ENCODE data around the gene SAMHD1.
"Not testable (repeated sequence)": the region's sequence is repeated elsewhere in the genome, so short reads cannot be mapped to it uniquely, and the experiment has no call there.

The SAMHD1 gene

DNA sequence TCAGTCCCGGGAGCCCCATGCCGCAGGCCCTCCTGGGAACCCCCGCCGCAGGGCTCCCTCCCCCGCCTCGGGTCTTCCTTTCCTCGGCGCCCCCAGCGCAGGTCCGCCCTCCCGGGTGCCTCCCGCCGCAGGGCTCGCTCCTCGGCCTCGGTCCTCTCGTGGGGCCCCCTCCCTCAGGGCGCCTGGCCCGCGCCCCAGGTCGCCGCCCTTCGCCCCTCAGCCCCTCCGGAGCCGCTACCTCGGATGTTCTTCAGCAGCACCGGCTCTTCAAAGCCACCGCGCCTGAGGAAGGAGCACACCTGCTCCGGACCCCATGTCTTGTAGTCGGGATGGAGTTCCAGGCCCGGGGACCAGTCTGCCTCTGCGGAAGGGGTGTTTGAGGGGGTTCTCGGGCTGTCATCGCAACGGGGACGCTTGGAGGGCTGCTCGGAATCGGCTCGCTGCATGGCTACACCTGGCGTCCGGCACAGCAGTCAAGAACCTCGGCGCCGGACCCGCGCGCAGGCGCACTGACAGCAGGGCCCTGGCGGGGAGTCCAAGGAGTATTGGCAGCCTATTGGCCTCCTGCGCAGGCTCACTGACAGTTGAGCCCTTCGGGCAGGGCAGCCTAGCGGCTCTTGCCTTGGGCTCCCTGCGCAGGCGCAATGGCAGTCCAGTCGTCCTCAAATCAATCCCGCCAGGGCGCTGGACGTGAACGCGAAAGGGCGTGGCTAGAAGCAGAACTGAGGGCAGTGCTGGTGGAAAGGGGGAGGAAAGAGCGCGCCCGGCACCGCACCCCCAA lies at the start of gene SAMHD1:
TSS of gene SAMHD1 (minus strand) at position 511 of the 781 bp plus-strand sequence. CDS start at position 446, 65 bp downstream.
- Histone ChIP-seq H3K9me3 (ENCODE audit: insufficient read depth, low read length, severe bottlenecking) (no peaks in the 10 kb centered on the region), H3K27me3 (ENCODE audit: insufficient read depth, low read length, poor library complexity) (peaks cover 30% of the 10 kb centered on the region), H3K27ac (ENCODE audit: low read length) (no peak within 1 kb of the TSS), H3K4me1 (ENCODE audit: insufficient read depth, low read length) (peaks cover 30% of the 10 kb centered on the region), H3K9ac (ENCODE audit: low read depth, low read length) (no peak within 1 kb of the TSS; the same call in 1 of the 2 replicates), H2AFZ (ENCODE audit: low read depth, low read length) (no peak within 1 kb of the TSS), H3K4me2 (ENCODE audit: insufficient read depth, low read length) (peak within 1 kb of the TSS; percentile 59), H4K20me1 (ENCODE audit: insufficient read depth, low read length) (peaks cover 24% of the 10 kb centered on the region), H3K4me3 (ENCODE audit: low read depth in 1 of 2, low read length in 2 of 2) (peak within 1 kb of the TSS in 1 of 2 experiments; percentile 40; a peak in 2 of 4 replicates), H3K36me3 (ENCODE audit: insufficient read depth, low read length) (no peaks in the 10 kb centered on the region), H3K79me2 (ENCODE audit: insufficient read depth, low read length) (no peaks in the 10 kb centered on the region)
- ATAC-seq (ENCODE audit: insufficient read depth, low read depth) (peak; percentile 54), DNase-seq (peak; percentile 30)
- TF ChIP-seq, protein P1, sequence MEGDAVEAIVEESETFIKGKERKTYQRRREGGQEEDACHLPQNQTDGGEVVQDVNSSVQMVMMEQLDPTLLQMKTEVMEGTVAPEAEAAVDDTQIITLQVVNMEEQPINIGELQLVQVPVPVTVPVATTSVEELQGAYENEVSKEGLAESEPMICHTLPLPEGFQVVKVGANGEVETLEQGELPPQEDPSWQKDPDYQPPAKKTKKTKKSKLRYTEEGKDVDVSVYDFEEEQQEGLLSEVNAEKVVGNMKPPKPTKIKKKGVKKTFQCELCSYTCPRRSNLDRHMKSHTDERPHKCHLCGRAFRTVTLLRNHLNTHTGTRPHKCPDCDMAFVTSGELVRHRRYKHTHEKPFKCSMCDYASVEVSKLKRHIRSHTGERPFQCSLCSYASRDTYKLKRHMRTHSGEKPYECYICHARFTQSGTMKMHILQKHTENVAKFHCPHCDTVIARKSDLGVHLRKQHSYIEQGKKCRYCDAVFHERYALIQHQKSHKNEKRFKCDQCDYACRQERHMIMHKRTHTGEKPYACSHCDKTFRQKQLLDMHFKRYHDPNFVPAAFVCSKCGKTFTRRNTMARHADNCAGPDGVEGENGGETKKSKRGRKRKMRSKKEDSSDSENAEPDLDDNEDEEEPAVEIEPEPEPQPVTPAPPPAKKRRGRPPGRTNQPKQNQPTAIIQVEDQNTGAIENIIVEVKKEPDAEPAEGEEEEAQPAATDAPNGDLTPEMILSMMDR (IDR thresholded peaks at IDR 0.05; ENCODE audit: borderline replicate concordance, extremely low read depth, low read length, poor library complexity, severe bottlenecking) = no peak
- TF ChIP-seq EZH2 (IDR thresholded peaks at IDR 0.05; ENCODE audit: borderline replicate concordance, low read depth, low read length, severe bottlenecking) = peak; percentile 93

DNA sequence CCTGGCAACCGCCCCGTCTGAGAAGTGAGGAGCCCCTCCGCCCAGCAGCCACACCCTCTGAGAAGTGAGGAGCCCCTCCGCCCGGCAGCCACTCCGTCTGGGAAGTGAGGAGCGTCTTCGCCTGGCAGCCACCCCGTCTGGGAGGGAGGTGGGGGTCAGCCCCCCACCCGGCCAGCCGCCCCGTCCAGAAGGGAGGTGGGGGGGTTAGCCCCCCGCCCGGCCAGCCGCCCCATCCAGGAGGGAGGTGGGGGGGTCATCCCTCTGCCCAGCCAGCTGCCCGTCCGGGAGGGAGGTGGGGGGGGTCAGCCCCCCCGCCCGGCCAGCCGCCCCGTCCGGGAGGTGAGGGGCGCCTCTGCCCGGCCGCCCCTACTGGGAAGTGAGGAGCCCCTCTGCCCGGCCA lies 48.7 kb upstream of the SAMHD1 start:
- H4K20me1 ChIP-seq (ENCODE audit: insufficient read depth, low read length); H3K27me3 ChIP-seq (ENCODE audit: insufficient read depth, low read length, poor library complexity): not testable (repeated sequence)

DNA sequence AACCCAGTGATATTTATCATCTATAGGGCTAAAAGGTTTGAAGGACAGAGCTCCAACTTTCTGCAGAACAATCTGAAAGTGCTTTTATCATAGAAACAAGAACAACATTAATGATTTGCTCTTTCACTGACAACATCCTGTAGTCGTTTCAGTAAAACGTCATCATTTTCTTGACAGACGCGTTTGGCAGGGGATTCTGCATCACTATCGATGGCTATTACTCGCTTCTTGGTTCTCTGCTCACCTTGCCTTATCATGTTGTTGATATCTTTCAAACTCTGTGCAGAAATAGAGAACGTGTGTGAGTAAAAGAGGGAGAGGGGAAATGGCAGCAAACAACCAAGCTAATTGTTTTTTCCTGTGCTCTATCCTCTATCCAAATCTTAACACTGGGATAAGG lies 47.1 kb upstream of the SAMHD1 start:
- no peak for ATAC-seq (ENCODE audit: insufficient read depth, low read depth)
- H3K36me3 ChIP-seq (ENCODE audit: insufficient read depth, low read length) = peaks cover 69% of the 10 kb centered on the region

More for the DNA sequence above, 48.7 kb upstream of the SAMHD1 start:
- H2AFZ ChIP-seq (ENCODE audit: low read depth, low read length); H3K4me3 ChIP-seq (ENCODE audit: low read depth in 1 of 2, low read length in 2 of 2); H3K9me3 ChIP-seq (ENCODE audit: insufficient read depth, low read length, severe bottlenecking); H3K9ac ChIP-seq (ENCODE audit: low read depth, low read length); H3K4me1 ChIP-seq (ENCODE audit: insufficient read depth, low read length); H3K79me2 ChIP-seq (ENCODE audit: insufficient read depth, low read length); H3K27ac ChIP-seq (ENCODE audit: low read length); ATAC-seq (ENCODE audit: insufficient read depth, low read depth); DNase-seq; H3K4me2 ChIP-seq (ENCODE audit: insufficient read depth, low read length): not testable (repeated sequence)
- H3K36me3 ChIP-seq (ENCODE audit: insufficient read depth, low read length) = peaks cover 73% of the 10 kb centered on the region

DNA sequence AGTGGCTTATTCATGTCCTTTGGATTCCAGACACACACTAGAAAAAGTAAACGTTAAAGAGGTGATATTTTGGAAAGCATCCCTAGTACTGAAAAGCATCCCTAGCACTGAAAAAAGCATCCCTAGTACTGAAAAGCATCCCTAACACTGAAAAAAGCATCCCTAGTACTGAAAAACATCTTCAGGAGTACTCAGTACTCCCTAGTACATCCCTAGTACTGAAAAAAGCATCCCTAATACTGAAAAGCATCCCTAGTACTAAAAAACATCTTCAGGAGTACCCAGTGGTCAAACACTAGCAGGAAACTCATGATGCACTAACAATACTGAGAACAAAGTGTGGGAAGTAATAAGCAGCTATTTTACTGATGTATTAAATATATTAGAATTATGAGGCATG lies 45.6 kb upstream of the SAMHD1 start:
- Histone ChIP-seq H3K4me1 (ENCODE audit: insufficient read depth, low read length) (no peaks in the 10 kb centered on the region), H3K27me3 (ENCODE audit: insufficient read depth, low read length, poor library complexity) (no peaks in the 10 kb centered on the region), H3K79me2 (ENCODE audit: insufficient read depth, low read length) (no peaks in the 10 kb centered on the region), H3K9me3 (ENCODE audit: insufficient read depth, low read length, severe bottlenecking) (peaks cover 12% of the 10 kb centered on the region), H3K27ac (ENCODE audit: low read length) (no peak overlapping the region), H3K4me3 (ENCODE audit: low read depth in 1 of 2, low read length in 2 of 2) (no peak overlapping the region), H4K20me1 (ENCODE audit: insufficient read depth, low read length) (no peaks in the 10 kb centered on the region), H3K9ac (ENCODE audit: low read depth, low read length) (no peak overlapping the region), H3K4me2 (ENCODE audit: insufficient read depth, low read length) (no peak overlapping the region), H2AFZ (ENCODE audit: low read depth, low read length) (no peak overlapping the region), H3K36me3 (ENCODE audit: insufficient read depth, low read length) (peaks cover 54% of the 10 kb centered on the region)
- ATAC-seq (ENCODE audit: insufficient read depth, low read depth) (no peak), DNase-seq (no peak)
- TF ChIP-seq, protein P1 (IDR thresholded peaks at IDR 0.05; ENCODE audit: borderline replicate concordance, extremely low read depth, low read length, poor library complexity, severe bottlenecking) = no peak
- no peak for TF ChIP-seq EZH2 (IDR thresholded peaks at IDR 0.05; ENCODE audit: borderline replicate concordance, low read depth, low read length, severe bottlenecking)

More for the DNA sequence above, 47.1 kb upstream of the SAMHD1 start:
- no peak for DNase-seq
- H3K4me2 ChIP-seq (ENCODE audit: insufficient read depth, low read length) = no peak overlapping the region
- H3K4me1 ChIP-seq (ENCODE audit: insufficient read depth, low read length) = no peaks in the 10 kb centered on the region
- H3K4me3 ChIP-seq (ENCODE audit: low read depth in 1 of 2, low read length in 2 of 2) = no peak overlapping the region
- TF ChIP-seq EZH2 (IDR thresholded peaks at IDR 0.05; ENCODE audit: borderline replicate concordance, low read depth, low read length, severe bottlenecking) = no peak
- TF ChIP-seq, protein P1 (IDR thresholded peaks at IDR 0.05; ENCODE audit: borderline replicate concordance, extremely low read depth, low read length, poor library complexity, severe bottlenecking) = no peak
- H3K27ac ChIP-seq (ENCODE audit: low read length) = no peak overlapping the region
- no peak overlapping the region for H3K9ac ChIP-seq (ENCODE audit: low read depth, low read length)
- no peaks in the 10 kb centered on the region for H4K20me1 ChIP-seq (ENCODE audit: insufficient read depth, low read length)
- no peaks in the 10 kb centered on the region for H3K79me2 ChIP-seq (ENCODE audit: insufficient read depth, low read length)
- H2AFZ ChIP-seq (ENCODE audit: low read depth, low read length) = no peak overlapping the region
- no peaks in the 10 kb centered on the region for H3K27me3 ChIP-seq (ENCODE audit: insufficient read depth, low read length, poor library complexity)
- H3K9me3 ChIP-seq (ENCODE audit: insufficient read depth, low read length, severe bottlenecking) = peaks cover 12% of the 10 kb centered on the region

DNA sequence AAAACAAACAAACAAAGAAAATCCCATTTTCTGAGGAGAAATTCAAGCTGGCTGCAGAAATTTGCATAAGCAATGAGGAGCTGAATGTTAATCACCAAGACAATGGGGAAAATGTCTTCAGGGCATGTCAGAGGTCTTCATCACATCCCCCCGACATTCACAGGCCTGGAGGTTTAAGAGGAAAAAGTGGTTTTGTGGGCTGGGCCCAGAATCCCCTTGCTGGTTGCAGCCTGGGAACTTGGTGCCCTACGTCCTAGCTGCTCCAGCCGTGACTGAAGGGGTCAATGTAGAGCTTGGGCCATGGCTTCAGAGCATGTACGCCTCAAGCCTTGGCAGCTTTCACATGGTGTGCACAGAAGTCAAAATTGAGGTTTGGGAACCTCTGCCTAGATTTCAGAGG lies 42.7 kb upstream of the SAMHD1 start:
- H3K36me3 ChIP-seq (ENCODE audit: insufficient read depth, low read length) = peaks cover 49% of the 10 kb centered on the region
- H4K20me1 ChIP-seq (ENCODE audit: insufficient read depth, low read length) = not testable (repeated sequence)

More for the DNA sequence above, 42.7 kb upstream of the SAMHD1 start:
- not testable (repeated sequence) for H3K9me3 ChIP-seq (ENCODE audit: insufficient read depth, low read length, severe bottlenecking); H3K27me3 ChIP-seq (ENCODE audit: insufficient read depth, low read length, poor library complexity); H3K4me1 ChIP-seq (ENCODE audit: insufficient read depth, low read length); H3K79me2 ChIP-seq (ENCODE audit: insufficient read depth, low read length); H2AFZ ChIP-seq (ENCODE audit: low read depth, low read length); H3K27ac ChIP-seq (ENCODE audit: low read length); H3K4me2 ChIP-seq (ENCODE audit: insufficient read depth, low read length); H3K9ac ChIP-seq (ENCODE audit: low read depth, low read length); DNase-seq; ATAC-seq (ENCODE audit: insufficient read depth, low read depth); H3K4me3 ChIP-seq (ENCODE audit: low read depth in 1 of 2, low read length in 2 of 2)

Measured in DND-41 (cell line).